Stimulated activated CD4-positive, alpha-beta T cell treated with anti-CD3 and anti-CD28 coated beads, Interleukin-4, amount 100 ng/mL, for 48 hours (primary cell): Measurements from ENCODE around the gene CRIP1.

Experiments used
- DNase-seq, 2 donors: peaks; one replicate each; pipeline ENCODE4 v3.0.0-alpha.2; 2020; ENCODE audit warnings: low read depth in 2 of 2

Gene CRIP1

DNA sequence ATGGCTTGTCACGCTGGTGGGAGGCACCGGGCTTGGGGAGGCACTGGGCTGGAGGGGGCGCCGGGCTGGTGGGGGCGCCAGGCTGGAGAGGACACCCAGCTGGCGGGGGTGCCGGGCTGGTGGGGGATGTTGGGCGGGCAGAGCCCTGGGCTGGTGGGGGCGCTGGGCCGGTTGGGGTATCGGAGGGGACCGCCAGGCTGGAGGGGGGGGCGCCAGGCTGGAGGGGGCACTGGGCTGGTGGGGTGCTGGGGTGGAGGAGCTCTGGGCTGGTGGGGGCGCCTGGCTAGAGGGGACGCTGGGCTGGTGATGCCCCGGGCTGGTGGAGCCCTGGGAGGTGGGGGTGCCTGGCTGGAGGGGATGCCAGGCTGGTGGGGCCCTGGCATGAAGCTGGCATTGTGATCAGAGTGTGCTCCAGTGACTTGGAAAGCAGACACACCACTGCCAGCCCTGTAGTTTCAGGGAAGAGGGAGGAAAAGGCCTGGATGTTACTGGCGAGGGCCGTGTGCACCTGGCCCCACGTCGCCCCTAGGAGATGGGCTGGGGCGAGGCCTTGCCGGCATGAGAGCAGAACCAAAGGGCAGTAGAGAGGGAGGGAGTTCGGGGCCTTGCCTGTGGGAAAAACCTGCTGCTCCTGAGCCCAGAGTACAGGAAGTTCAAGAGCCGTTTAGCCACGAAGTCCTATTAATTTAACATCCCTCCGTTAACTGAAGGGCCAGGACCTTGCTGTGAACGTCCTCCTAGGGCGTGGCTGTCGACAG is 17.4 kb downstream of the CRIP1 start:
- DNase-seq, result no peak

DNA sequence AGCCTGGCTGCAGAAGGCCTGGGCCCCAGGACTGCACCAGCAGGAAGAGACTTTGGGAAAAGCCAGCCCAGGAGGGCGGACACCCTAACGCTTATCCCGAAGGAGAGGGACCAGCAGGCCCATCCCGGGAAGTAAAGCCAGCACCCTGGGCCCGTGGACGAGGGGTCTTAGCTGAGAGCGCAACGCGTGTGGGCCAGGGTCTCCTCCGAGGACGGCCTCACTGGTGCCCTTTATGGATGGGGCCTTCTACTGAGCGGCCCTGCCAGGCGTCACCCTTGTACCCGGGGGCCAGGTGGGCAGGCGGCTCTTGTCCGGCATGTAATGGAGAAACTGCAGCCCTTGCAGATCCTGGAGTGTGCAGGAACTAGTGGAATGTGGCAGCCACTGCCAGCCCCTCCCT is 18.4 kb downstream of the CRIP1 start:
- DNase-seq, result no peak

DNA sequence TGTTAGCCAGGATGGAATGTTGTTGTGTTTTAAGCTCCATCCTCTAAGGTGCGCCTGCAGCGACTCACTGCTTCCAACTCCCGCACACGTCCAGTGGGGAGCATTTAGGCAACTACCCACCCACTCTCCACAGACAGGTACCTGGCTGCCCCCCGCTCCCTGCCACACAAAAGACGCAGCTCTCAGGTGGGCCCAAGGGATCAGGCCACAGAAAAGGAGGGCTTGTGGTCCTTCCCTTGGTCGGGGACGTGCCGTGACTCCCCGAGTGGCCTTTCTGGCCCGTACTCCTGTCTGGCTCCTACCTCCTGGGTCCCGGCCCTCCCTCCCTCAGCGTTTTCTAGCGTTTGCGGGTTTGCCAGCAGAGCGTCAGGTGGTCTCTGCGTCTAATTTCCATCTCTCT is 20.6 kb downstream of the CRIP1 start:
- DNase-seq, result no peak

DNA sequence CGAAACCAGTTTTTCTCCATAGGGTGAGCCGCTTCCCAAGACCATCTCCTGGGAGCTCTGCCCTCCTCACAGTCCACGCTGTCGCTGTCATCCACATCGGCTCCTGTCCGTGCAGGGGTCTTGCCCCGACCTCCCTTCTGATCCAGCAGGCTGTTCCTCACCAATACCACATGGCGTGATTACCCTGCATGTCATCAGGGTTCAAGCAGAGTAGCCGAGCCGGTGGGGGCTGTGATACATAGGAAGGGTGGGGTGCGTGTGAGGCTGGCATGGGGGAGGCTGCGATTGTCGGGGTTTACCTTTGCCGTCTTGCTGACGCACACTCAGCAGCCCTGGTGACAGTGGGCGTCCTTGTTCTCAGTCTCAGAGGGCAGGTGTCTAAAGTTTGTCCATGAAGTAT is 21.4 kb downstream of the CRIP1 start:
- no peak for DNase-seq

DNA sequence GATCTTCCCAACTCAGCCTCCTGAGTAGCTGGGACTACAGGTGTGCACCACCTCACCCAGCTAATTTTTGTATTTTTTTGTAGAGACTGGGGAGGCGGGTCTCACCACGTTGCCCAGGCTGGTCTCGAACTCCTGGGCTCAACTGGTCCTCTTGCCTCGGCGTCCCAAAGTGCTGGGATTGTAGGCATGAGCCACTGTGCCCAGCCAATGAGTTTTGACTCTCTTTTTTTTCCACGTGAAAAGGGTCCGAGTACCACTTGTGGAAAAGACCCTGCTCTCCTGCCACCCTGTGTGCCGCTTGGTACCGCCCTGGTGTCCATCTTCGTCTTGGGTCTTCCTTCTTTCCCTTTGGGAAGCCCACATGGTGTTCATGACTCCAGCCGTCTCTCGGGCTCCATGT is 21.9 kb downstream of the CRIP1 start:
- DNase-seq, result no peak

DNA sequence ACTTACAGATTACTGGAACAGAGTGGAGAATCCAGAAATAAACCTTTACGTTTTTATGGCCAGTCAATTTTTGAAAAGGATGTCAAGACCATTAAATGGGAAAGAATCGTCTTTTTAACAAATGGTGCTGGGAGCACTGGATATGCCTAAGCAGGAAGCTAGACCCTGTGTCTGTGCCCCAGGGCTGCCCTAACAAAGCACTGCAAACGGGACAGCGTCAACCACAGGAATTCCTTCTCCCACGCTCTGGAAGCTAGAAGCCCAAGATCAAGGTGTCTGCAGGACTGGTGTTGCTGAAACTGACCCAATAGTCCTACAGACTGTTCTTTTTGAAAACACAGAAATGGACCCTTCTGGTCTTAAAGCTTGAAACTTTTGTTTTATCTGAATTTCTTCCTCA is 30.4 kb downstream of the CRIP1 start:
- DNase-seq, result no peak

DNA sequence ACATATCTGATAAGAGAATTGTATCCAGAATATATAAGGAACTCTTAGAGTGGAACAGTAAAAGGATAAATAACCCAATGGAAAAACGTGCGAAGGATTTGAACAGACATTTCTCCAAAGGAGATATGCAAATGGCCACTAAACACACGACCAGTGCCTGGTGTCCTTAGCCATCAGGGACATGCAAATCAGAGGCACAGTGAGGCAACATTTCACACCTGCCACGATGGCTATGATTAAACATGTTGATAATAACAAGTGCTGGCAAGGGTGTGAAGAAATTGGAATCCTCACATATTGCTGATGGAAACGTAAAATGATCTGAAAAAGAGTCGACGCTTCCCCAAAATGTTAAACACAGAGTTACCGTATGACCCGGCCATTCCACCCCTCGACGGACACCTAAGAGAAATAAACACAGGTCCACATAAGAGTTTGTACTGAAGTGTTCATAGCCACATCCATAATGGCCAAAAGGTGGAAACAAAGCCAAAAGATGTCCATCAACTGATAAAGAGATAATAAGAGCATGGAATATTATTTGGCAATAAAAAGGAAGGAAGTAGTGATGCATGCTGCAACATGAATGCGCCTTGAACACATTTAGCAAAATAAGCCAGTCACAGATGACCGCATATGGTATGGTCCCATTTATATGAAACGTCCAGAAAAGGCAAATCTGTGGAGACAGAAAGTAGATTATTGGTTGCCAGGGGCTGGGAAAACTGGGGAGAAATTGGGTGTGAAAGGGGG is 33.4 kb downstream of the CRIP1 start:
- DNase-seq, result no peak

DNA sequence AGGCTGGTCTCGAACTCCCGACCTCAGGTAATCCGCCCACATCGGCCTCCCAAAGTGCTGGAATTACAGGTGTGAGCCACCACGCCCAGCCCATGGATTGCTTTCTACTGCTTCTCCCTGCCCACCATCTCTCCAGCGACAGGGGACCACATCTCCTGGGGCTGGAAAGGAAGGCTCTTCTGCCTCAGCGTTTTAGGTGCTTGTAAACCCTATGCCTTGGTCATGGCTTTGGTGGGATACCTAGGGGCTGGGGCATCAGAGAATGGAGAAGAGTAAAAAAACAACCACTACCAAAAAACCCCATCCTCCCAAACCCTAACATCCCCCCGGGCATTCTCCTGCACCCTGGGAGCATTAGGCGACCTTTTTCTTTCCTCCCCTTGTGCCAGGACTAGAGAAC is 38.6 kb downstream of the CRIP1 start:
- DNase-seq, result no peak

DNA sequence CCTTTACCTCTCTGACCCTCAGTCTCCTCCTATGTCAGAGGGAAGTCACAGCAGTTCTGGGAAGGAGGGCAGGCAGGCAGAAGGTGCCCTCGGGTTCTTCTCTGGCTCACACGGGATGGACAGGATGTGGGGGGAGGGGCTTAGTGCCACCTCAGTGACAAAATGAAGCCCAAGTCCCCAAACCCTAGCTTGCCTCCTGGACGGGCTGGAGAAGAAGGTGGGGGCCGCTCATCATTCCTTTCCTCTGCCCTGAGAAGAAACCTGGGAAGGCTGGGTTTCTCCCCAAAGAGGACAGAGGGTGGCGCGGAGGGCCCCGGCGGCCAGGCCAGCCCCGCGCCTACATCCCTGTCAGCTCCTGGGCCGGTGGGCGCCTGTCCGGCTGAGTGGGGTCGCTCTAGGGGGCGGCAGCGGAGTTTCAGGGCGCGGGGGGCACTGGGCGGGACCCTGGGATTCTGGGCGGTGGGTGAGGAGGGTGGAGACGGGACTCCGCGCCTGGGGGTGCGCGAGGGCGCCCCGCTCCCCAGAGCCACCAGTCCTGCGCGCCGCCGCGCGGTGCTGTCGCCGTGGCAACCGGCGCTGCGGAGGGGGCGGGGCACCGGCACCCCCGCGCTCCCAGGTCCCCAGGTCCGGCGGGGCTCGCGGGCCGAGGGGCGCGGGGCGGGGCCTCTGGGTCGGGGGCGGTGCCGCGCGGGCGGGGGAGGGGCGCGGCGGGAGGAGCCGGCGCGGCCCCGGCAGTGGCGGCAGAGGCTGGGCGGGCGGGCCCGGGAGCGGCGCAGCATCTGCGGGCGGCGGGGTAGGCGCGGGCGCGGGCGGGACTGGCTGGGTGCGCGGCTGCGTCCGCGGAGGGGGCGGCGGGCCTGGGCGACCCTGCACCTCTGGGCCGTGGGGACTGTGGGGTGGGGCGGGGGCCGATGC is 39.4 kb downstream of the CRIP1 start, which contains the start of gene TMEM121:
Gene TMEM121, plus strand, starts transcription at position 723 of the 915 bp plus-strand sequence. CDS start 2,252 bp downstream, outside the sequence.
- DNase-seq, result no peak

DNA sequence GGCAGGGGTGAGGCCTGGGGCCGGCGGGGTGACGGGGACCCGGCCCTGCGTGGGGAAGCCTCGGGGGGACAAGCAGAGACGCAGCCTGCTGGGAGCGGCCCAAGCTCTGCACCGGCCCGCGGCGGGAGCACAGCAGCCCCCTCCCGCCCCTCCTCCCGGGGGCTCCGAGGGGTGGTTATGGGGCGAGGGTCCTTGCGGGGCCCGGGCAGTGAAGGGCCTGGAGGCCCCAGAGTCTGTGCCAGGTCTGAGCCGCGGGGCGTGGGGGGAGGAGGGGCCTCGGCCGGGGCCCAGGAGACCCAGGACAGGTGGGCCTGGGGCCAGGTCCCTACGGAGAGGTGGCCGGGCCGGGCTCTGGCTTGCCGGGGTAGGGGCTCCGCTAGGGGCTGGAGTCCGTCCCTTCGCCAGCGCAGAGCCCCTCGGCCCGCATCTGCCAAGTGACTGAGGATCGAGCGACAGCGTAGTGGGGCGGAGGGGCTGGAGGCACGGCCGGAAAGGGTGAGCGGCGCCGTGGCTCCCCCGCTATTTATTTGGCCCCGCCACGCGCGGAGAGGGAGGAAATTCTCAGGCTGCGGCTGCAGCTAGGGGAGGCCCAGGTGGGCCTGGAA is 40.2 kb downstream of the CRIP1 start:
- no peak for DNase-seq

DNA sequence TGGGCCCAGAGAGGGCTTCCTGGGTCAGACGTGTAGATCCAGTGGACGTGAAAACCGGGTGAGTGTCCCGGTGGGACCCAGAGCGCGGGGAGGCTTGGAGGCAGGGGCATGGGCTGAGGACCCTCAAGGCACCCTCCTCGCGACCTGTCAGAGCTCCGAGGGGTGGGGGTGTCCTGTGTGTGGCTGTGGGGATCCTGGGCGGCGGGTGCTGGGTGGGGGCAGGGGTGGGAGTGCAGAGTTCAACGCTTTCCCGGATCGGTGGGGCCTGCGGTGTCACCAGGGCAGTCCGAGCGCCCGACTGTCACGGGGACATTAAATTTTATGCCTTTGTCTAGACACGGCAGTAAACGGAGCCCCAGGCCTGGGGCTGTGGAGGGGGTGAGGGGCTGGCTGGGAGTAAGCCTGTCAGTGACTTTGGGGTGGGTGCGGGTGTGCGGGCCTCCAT is 40.7 kb downstream of the CRIP1 start:
- DNase-seq, result no peak

DNA sequence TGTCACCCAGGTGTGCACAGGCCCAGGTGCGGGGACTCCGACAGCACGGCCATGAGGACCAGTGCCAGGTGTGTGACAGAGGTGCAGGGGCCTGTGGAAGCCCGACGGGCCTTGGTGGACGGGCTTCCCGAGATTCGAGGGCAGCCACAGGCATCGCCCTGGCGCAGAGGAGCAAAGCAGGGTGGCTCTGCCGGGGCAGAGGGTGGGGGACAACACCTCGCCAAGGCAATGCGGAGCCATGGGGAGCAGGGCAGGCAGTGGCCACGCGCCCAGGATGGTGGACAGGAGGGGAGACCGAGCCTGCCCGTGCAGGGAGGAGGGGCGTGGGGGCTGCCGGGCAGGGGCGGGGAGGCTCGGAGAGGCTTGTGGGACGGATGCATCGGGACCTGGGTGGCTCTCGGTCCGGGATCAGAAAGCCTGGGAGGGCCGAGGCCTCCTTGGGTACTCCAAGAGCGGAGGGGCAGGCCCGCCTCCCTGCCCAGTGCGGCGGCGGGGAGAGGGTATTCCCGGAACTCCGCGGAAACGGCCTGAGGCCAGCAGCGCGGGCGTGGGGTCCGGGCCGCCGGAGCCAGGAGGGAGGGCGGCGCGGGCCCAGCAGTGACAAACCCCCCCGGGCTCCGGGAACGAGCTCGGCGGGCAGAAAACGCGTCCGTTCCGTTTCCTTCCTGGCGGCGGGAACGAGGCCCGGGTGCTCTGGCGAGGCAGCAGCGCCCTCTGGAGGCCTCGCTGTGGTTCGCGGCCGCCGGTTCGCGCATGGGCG is 41.3 kb downstream of the CRIP1 start:
- peak; percentile 76 to 78 for DNase-seq

DNA sequence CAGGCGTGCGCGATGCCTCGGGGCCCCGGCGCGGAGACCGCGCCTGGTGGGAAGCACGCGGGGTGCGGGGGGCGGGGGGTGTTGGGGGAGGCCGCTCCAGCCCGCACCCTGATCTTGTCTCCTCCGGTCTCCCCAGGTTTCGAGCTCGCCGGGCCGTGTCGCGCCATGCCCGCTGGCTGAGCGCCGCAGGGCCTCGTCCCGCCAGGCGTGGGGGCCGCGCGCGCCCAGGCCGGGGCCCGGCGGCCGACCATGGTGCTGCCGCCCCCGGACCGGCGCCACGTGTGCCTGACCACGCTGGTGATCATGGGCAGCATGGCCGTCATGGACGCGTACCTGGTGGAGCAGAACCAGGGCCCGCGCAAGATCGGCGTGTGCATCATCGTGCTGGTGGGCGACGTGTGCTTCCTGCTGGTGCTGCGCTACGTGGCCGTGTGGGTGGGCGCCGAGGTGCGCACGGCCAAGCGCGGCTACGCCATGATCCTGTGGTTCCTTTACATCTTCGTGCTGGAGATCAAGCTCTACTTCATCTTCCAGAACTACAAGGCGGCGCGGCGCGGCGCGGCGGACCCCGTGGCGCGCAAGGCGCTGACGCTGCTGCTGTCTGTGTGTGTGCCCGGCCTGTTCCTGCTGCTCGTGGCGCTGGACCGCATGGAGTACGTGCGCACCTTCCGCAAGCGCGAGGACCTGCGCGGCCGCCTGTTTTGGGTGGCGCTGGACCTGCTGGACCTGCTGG is 42.1 kb downstream of the CRIP1 start:
- peak in 1 of 2 donors; percentile 36 for DNase-seq

DNA sequence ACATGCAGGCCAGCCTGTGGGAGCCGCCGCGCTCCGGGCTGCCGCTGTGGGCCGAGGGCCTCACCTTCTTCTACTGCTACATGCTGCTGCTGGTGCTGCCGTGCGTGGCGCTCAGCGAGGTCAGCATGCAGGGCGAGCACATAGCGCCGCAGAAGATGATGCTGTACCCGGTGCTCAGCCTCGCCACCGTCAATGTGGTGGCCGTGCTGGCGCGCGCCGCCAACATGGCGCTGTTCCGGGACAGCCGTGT is 42.6 kb downstream of the CRIP1 start:
- no peak for DNase-seq

DNA sequence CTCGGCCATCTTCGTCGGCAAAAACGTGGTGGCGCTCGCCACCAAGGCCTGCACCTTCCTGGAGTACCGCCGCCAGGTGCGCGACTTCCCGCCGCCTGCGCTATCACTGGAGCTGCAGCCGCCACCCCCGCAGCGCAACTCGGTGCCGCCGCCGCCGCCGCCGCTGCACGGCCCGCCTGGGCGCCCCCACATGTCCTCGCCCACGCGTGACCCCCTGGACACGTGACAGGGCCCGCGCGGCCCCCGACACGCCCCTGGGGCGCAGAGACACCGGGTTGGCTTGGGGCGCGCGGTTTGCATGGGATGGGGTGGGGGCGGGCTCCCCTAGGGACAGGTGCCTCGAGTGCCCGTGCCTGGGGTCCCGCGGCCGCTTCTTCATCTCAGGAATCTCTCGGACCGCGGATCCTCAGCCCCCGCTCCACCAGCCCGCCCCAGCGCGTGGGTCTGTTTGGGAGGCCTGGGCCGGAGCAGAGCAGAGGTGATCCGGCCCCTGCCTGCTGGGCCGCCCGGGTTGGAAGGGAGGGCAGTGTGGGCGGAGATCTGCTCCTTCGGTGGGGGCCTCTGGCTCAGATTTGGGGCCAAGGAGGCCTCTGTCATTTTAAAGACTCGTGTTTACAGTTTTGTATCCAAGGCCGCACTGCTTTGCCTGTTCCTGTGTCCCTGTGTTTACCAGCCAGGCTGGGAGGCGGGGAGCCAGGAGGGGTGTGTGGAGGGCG is 43.0 kb downstream of the CRIP1 start:
- DNase-seq, result peak in 1 of 2 donors; percentile 46

DNA sequence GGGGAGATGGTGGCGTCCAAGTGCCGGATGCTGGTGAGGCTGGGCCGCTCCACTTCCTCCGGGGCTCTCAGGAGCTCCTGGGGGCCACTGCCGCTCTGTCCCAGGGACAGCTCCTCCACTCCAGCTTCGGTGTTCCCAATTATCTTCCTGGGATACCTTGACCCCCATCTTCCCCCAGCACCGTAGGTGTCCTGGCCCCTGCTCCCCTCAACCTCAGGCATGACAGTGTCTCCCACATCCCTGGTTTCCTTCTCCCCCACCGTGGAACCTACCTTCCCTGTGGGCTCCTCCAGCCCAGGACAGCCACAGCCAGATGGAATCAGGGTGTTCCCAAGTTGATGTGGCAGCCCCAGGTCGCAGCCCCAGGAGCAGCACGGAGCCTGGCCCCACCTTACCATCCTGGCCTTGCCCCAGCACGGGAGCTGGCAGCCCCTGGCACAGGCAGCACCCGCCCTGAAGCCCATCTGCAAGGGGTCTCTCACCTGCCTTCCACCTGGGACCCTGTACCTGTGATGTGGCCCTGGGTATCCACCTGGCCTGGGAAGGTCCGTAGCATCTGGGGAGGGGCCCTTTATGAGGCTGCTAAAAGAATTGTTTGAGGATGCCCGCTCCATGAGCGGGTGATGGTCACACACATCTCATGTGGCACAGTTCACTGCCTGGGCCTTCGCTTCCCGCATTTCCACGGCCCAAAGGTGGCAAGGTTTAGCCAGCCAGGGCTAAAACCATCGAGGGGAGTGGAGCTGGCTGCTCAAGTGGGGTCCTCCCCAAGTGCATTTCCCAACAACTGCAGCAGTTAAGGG is 43.8 kb downstream of the CRIP1 start:
- no peak for DNase-seq

DNA sequence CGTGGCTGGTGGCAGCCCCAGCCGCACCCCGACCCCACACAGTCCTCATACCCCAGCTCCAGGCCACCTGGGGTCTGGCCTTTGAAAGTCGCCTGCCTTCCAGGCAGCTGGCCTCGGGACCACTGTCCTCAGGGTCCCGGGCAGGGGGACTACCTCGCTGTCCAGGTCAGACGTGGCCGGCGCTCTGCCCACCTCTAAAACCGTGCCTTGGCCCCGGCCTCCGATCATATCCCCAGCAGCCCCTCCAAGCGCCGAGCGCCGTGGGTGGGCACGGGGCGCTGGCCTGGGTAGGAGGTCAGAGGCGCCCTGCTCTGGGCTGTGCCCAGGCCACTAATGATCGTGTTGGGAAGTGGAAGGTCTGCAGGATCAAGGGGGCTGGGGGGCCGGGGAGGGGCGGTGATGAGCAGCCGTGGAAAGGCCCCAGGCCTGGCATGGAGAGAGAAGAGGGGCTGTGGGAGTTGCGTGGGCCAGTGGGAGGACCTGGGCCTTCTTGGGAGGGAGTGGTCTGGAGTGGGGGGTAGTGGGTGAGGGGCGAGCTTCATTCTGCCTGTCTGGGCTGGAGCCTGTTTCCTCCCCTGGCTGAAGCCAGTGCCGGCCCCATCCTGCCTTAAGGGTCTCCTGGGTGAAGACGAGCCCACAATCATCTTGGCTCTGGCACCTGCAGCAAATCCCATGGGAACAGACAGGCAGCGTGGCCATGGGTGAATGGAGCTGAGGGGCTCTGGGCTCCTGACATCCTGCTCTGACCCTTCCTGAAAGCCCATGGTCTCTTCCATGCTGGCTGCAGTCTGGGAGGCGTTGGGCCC is 44.6 kb downstream of the CRIP1 start:
- DNase-seq, result no peak
